22Rv1 (cell line): ENCODE data around the gene PRRC2C.

Source experiments
- H3K27ac ChIP-seq: fragments of 450-650 bp; 2 replicates; pipeline ENCODE4 v1.5.1; 2017
- CTCF ChIP-seq: fragments of 450-650 bp; IDR thresholded peaks from 2 replicates; pipeline ENCODE4 v1.5.1; 2017; ENCODE audit warnings: mild to moderate bottlenecking
- ZFX ChIP-seq: fragments of 450-650 bp; IDR thresholded peaks from 2 replicates; pipeline ENCODE4 v1.6.1; 2017; ENCODE audit warnings: antibody characterized with exemption, borderline replicate concordance

Gene PRRC2C

DNA sequence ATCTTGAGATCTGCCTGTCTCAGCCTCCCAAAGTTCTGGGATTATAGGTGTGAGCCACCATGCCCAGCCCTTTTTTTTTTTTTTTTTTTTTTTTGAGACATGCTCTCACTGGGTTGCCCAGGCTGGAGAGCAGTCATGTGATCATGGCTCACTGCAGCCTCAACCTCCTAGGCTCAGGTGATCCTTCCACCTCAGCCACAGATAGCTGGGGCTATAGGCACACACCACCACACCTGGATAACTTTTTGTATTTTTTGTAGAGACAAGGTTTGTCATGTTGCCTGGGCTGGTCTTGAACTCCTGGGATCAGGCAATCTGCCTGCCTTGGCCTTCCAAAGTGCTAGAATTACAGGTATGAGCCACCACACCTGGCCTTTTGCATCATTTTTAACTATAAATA lies 17.7 kb upstream of the PRRC2C start:
- no peak overlapping the region for H3K27ac ChIP-seq
- no peak for TF ChIP-seq CTCF
- TF ChIP-seq ZFX: no peak

- TF ChIP-seq ZFX: no peak
- no peak for TF ChIP-seq CTCF
- no peak overlapping the region for H3K27ac ChIP-seq
Observed at GRCh38 chr1:171468120-171468750, 17.1 kb upstream of the PRRC2C start.

- TF ChIP-seq ZFX (no peak), CTCF (no peak)
Observed at GRCh38 chr1:171470726-171471125, 14.6 kb upstream of the PRRC2C start.

DNA sequence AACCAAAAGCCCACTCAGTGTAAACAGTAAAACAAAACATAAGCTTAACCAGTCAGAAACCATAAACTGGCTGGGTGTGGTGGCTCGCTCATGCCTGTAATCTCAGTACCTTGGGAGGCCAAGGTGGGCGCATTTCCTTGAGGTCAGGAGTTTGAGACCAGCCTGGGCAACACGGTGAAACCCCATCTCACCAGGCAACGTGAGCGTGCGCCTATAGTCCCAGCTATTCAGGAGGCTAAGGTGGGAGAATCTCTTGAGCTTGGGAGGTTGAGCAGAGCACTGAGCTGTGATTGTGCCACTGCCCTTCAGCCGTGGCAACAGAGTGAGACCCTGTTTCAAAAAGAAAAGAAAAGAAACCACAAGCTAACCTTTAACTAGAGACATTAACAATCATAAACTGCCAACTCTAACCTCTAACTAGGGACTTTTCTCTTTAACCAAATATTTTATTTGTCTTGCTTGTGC lies 13.1 kb upstream of the PRRC2C start:
- no peak overlapping the region for H3K27ac ChIP-seq
- no peak for TF ChIP-seq CTCF
- no peak for TF ChIP-seq ZFX

More at GRCh38 chr1:171470726-171471125, 14.6 kb upstream of the PRRC2C start:
- H3K27ac ChIP-seq: no peak overlapping the region

DNA sequence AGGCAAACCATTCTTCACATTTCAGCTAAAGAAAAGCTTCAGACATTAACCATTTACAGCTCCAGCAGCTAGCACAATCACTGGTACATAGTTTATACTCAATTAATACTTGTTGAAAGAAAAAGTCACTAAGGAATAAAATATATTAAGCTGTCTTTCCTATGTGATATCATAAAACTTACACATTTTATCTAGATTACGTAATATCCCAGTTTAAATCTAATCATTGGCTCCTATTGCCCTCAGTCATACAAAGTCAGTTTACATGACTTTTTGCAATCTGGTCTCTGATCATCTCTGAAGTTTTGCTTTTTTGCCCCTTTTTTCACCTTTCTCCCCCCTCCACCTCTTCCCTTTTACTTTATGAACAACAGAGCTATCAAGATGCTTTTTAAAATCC lies 8.5 kb upstream of the PRRC2C start:
- H3K27ac ChIP-seq: no peak overlapping the region
- TF ChIP-seq CTCF: no peak
- no peak for TF ChIP-seq ZFX

DNA sequence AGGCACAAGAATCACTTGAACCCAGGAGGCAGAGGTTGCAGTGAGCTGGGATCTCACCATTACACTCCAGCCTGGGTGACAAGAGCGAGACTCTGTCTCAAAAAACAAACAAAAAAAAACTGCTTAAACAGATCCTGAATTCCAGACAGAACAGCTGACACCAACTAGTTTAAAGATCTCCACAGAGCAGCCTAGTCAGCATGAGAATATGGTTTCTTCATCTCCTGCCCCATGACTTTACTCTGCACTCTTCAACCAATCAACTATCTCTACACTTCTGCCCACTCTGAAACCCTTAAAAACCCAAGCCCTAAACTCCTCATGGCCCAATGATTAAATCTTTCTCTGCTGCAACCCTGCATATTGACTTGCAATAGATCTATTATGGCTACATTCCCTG lies 7.5 kb upstream of the PRRC2C start:
- H3K27ac ChIP-seq: no peak overlapping the region
- TF ChIP-seq CTCF (no peak), ZFX (no peak)

GRCh38 chr1:171480035-171480434 lies 5.3 kb upstream of the PRRC2C start:
- TF ChIP-seq CTCF: no peak
- no peak for TF ChIP-seq ZFX
- H3K27ac ChIP-seq: no peak overlapping the region
